Esophagus (tissue), 2 donors: ENCODE results near the gene MXRA7. TPM values are rescaled to one million over a fixed set of nuclear protein-coding genes. Genes with fewer than 3 reads are reported as not detected.

ENCODE experiments used
- H3K27ac ChIP-seq, 2 donors: one replicate each; pipeline ENCODE4 v1.5.1; 2013; ENCODE audit warnings: low read depth in 2 of 2, mild to moderate bottlenecking in 2 of 2, inconsistent platforms in 1 of 2, low read length in 1 of 2, moderate library complexity in 1 of 2
- H3K27me3 ChIP-seq, 2 donors: one replicate each; pipeline ENCODE4 v1.6.1; 2013; ENCODE audit warnings: low read length in 2 of 2, control low read depth in 1 of 2, mild to moderate bottlenecking in 1 of 2; ENCODE audit not compliant: insufficient read depth in 2 of 2, control insufficient read depth in 1 of 2
- H3K36me3 ChIP-seq, 2 donors: one replicate each; pipeline ENCODE4 v1.6.1; 2013; ENCODE audit warnings: low read length in 1 of 2; ENCODE audit not compliant: control insufficient read depth in 2 of 2, insufficient read depth in 2 of 2
- H3K4me1 ChIP-seq, 2 donors: one replicate each; pipeline ENCODE4 v1.6.1; 2013; ENCODE audit warnings: low read length in 1 of 2; ENCODE audit not compliant: control insufficient read depth in 2 of 2, insufficient read depth in 2 of 2
- H3K4me3 ChIP-seq, 2 donors: one replicate each; pipeline ENCODE4 v1.5.1; 2013; ENCODE audit warnings: low read length in 2 of 2, mild to moderate bottlenecking in 2 of 2, low read depth in 1 of 2, moderate library complexity in 1 of 2
- H3K9me3 ChIP-seq, 2 donors: one replicate each; pipeline ENCODE4 v1.6.1; 2013; ENCODE audit warnings: mild to moderate bottlenecking in 2 of 2, low read depth in 1 of 2, low read length in 1 of 2, moderate library complexity in 1 of 2; ENCODE audit not compliant: control insufficient read depth in 2 of 2, insufficient read depth in 1 of 2
- WGBS, 2 donors: extraction: QIAGEN DNeasy Blood & Tissue Kit; methylation state at CpG; one replicate each; pipeline ENCODE4 v1.1.7; 2013; 5-methylcytosine and 5-hydroxymethylcytosine counted together
- polyA plus RNA-seq, 2 donors: library from polyadenylated mRNA; stranded (reverse); fragments of 200-250 nt; gene quantifications; one replicate each; pipeline ENCODE4 v1.2.3, GENCODE V29; 2013
- donor health status: healthy with polysubstance abuse.
- donor health status: Bipolar disorder and iron deficiency.

Gene MXRA7
- polyA plus RNA-seq, 2 donors: 10.0 to 54.0 TPM

DNA sequence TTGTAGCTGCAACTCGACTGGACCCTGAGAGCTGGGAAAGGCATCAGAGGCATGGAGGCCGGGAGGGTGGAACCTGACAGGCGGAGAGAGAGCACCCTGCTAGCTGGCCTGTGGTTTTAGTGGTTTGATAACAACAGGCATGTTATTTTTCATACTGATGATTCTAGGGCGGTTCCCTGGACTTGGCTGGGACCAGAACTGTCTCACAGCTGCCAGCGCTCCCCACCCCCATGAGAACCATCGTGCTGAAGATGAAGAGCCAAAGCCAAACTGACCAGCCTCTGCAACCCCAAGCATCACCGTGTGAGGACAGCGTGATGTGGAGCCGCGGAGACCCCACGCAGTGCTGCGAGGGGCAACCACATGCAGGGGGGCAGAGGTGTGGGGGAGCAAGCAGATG is 28.5 kb downstream of the MXRA7 start:
- no peaks in the 10 kb centered on the region for H3K9me3 ChIP-seq
- H3K4me1 ChIP-seq: peaks cover 0 to 11% of the 10 kb centered on the region in 2 donors
- no peaks in the 10 kb centered on the region for H3K27me3 ChIP-seq
- no peak overlapping the region for H3K4me3 ChIP-seq
- H3K36me3 ChIP-seq: peaks cover 4 to 14% of the 10 kb centered on the region in 2 donors
- 70 to 75% methylated on average over 12 of the region's 12 CpGs for WGBS, 2 donors
- peak overlapping the region; percentile 17 to 58 for H3K27ac ChIP-seq

DNA sequence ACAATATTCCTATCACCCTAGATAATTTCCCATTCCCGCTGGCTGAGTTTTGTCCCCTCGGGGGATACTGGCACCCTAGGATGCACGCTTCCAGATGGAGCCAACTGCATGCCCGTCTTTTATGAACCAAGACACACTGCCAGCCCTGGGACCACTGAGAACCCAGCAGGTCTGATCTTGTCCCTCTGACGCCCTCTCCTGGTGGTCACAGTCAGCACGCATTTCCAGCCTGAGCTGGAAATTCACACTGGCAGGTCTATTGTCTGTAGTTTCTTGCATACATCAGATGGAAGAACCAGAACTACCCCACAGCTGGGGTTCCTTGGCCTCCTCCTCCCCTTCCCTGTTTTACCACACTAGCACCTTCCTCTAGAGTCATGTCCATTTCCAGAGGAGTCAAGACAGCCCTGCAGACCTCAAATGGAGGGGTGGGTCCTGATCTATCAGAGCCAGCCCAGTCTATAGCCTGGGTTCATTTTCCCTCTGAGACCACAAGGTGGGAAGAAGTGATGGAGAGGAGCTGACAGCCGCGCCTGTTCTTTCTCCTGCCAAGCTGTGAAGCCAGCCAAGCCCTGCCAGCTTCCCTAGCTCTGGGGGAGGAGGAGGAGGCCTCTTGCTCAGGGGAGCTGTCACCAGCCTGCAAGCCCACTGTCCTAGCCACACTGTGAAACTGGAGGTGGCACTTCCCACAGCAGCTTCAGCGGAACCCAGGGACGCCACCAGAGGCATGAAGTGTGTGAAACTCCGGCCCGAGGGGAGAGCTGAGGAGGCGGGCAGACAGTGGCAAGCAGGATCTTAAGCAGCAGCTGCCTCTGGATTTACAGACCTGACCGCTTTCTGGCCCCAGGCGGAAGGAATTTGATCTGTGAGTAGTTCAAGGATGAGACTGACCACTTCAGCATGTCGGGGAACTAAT is 29.3 kb downstream of the MXRA7 start:
- Histone ChIP-seq H3K4me1 (peaks cover 0 to 7% of the 10 kb centered on the region in 2 donors), H3K4me3 (no peak overlapping the region), H3K27ac (peak overlapping the region; percentile 17 to 58), H3K27me3 (no peaks in the 10 kb centered on the region), H3K9me3 (no peaks in the 10 kb centered on the region), H3K36me3 (peaks cover 4 to 14% of the 10 kb centered on the region in 2 donors)
- WGBS, 2 donors: 50 to 54% methylated on average over 16 of the region's 16 CpGs

DNA sequence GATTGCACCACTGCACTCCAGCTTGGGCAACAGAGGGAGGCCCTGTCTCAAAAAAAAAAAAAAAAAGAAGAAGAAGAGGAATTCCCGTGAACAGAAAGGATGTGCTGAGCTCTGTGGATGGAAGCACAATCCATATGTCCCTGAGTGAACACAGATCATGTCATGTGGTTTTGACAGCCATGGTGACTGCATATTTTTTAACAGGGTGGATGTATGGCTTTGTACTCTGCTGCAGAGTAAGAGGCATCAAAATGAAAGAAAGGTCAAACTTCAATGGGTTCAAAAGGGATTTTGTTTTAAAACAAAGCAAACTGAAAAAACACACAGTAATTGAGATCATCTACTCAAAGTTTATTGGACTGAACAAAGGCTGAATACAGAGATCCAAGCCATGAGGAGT is 31.5 kb downstream of the MXRA7 start:
- Histone ChIP-seq H3K9me3 (no peaks in the 10 kb centered on the region), H3K27me3 (no peaks in the 10 kb centered on the region), H3K4me3 (no peak overlapping the region), H3K4me1 (peaks cover 0 to 5% of the 10 kb centered on the region in 2 donors), H3K36me3 (peaks cover 4 to 12% of the 10 kb centered on the region in 2 donors), H3K27ac (no peak overlapping the region)
- 73 to 87% methylated on average over 1 of the region's 1 CpG for WGBS, 2 donors

DNA sequence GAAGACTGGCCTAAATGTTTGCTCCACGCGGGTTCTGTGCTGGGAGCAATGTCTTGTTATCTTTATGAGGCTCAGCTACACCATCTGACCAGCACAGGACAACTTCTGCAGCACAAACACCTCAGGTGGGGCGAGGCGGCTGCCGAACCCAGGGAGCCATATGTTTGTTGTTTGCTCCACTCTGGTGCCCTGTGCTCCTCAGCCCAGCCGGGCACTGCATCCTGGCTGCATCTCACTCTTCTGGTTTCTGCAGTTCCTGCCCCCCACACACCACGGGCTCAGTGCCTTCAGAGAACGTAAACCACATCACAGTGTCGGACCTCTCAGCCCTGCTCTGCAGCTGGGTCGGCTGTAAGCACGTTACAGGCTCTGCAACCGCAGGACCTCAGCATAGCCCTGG is 32.4 kb downstream of the MXRA7 start:
- 66 to 75% methylated on average over 12 of the region's 12 CpGs for WGBS, 2 donors
- H3K36me3 ChIP-seq: peaks cover 0 to 8% of the 10 kb centered on the region in 2 donors
- peaks cover 0 to 5% of the 10 kb centered on the region in 2 donors for H3K4me1 ChIP-seq
- no peaks in the 10 kb centered on the region for H3K27me3 ChIP-seq
- no peak overlapping the region for H3K27ac ChIP-seq
- no peaks in the 10 kb centered on the region for H3K9me3 ChIP-seq
- no peak overlapping the region for H3K4me3 ChIP-seq

DNA sequence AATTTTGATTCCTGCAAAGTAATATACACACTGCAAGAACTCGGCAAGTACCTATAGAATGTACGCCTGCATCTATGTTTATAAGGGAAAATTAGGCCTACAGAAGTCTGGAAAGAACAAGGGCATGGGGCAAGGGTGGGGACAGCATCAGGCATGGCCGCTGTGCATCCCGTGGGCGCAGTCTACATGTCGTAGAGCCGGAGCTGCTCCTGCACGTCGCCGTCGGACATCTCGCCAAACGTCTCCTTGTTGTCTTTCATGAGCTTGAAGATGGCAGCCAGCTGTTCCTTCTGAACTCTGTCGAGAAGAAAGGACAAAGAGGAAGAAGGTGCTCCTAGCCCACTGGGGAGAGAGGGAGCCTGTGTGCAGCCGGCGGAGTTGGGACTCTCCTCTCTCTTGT is 33.4 kb downstream of the MXRA7 start:
- Histone ChIP-seq H3K9me3 (no peaks in the 10 kb centered on the region), H3K4me1 (peaks cover 0 to under 1% of the 10 kb centered on the region in 2 donors), H3K27me3 (no peaks in the 10 kb centered on the region), H3K36me3 (peaks cover 0 to 3% of the 10 kb centered on the region in 2 donors), H3K27ac (peak overlapping the region in 1 of 2 donors; percentile 44), H3K4me3 (no peak overlapping the region)
- WGBS, 2 donors: 85 to 86% methylated on average over 16 of the region's 16 CpGs

DNA sequence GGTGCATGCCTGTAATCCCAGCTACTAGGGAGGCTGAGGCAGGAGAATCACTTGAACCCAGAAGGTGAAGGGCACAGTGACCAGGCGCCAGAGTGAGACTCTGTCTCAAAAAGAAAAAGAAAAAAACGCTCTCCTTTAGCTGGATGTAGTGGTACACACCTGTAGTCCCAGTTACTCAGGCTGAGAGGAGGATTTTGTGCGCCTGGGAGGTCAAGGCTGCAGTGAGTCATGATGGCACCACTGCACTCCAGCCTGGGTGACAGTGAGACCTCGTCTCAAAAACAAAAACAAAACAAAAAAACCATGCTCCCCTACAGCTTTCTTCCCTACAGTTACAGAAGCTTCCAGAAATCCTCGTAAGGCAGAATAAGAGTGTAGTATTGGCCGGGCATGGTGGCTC is 34.1 kb downstream of the MXRA7 start:
- H3K36me3 ChIP-seq: peaks cover 0 to 2% of the 10 kb centered on the region in 2 donors
- H3K27ac ChIP-seq: no peak overlapping the region
- no peak overlapping the region for H3K4me3 ChIP-seq
- H3K9me3 ChIP-seq: no peaks in the 10 kb centered on the region
- 89% methylated on average over 6 of the region's 6 CpGs for WGBS, 2 donors
- no peaks in the 10 kb centered on the region for H3K4me1 ChIP-seq
- H3K27me3 ChIP-seq: no peaks in the 10 kb centered on the region

DNA sequence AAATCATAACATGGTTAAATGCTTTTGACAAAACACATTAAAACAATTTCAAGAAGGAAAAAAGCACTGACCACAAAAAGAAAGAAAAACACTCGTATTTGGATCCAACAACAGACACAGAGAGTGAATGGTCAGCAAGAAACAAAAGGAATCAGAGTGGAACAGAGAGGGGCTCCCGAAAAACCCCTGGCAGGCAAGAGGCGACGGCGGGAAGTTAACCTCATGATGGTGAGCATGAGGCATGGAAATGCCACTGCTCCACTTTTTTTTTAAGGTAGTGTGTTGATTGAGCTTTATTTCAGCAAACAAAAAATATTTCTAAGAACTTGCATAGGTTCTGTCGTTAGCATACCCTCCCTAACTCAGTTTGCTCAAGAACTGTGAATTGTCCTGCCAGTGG is 35.1 kb downstream of the MXRA7 start:
- no peaks in the 10 kb centered on the region for H3K9me3 ChIP-seq
- H3K27me3 ChIP-seq: no peaks in the 10 kb centered on the region
- H3K4me1 ChIP-seq: no peaks in the 10 kb centered on the region
- no peak overlapping the region for H3K27ac ChIP-seq
- H3K4me3 ChIP-seq: no peak overlapping the region
- WGBS, 2 donors: 91 to 96% methylated on average over 6 of the region's 6 CpGs
- peaks cover 0 to 2% of the 10 kb centered on the region in 2 donors for H3K36me3 ChIP-seq

DNA sequence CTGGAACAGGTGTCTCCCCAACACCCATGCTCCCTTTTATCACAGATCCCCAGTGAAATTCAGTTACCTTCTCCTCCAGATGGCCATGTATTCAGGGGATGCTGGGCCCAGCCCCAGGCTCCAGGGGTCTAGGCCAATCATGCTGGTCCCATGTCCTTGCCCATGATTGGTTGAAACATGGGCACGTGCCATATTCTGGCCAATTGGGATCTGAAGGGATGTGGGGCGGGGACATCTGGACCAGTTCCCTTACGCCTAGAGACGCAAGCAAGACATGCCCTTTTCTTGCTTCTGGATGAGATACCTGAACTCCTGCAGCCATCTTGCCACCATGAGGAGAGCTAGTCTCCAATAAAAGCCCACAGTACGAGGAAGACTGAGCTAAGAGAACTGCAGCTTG is 36.2 kb downstream of the MXRA7 start:
- Histone ChIP-seq H3K4me3 (no peak overlapping the region), H3K36me3 (peaks cover 0 to 2% of the 10 kb centered on the region in 2 donors), H3K9me3 (no peaks in the 10 kb centered on the region), H3K27ac (peak overlapping the region in 1 of 2 donors; percentile 26), H3K4me1 (no peaks in the 10 kb centered on the region), H3K27me3 (no peaks in the 10 kb centered on the region)
- 97 to 98% methylated on average over 5 of the region's 5 CpGs for WGBS, 2 donors

DNA sequence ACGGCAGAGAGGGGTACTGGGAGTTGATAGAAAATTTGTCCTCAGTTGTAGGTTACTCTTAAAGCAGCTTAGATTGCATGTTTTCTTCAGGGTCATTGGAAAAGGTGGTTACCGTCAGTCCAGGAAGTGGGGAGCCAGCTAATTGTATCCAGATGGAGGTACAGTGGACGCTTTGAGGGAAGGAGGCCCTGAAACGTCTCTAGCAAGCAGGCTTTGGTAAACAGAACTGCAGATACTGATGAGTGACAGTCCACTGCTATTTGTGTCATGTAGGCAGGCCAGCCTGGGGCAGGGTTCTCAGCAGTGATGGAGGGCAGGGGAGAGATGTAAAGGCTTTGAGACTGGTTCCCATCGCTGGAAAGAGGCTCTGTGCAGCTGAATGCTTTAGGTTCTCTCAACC is 37.0 kb downstream of the MXRA7 start:
- 79 to 83% methylated on average over 5 of the region's 5 CpGs for WGBS, 2 donors
- H3K27ac ChIP-seq: no peak overlapping the region
- no peaks in the 10 kb centered on the region for H3K9me3 ChIP-seq
- no peaks in the 10 kb centered on the region for H3K4me1 ChIP-seq
- H3K36me3 ChIP-seq: peaks cover 0 to 2% of the 10 kb centered on the region in 2 donors
- no peak overlapping the region for H3K4me3 ChIP-seq
- no peaks in the 10 kb centered on the region for H3K27me3 ChIP-seq

DNA sequence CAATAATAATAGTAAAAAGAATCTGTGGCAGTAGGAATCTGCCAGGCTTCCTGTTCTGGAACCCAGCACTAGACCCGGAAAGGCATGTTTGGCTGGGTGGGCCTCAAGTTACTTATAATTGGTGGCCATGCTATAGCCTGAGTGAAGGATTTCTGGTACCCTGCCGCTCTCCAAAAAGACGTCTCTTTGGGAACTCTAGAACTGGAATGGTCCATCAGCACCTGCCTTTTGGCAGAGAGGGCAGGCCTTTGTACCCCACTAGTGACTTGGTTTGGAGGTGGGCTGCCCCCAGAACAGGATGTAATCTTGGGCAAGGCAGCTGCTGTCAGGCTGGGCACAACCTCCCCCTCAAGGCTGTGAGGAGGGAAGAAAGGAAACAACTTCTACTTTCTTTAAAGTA is 37.9 kb downstream of the MXRA7 start:
- WGBS, 2 donors: 80 to 90% methylated on average over 3 of the region's 3 CpGs
- peak overlapping the region in 1 of 2 donors; percentile 97 for H3K27ac ChIP-seq
- H3K27me3 ChIP-seq: no peaks in the 10 kb centered on the region
- no peaks in the 10 kb centered on the region for H3K9me3 ChIP-seq
- H3K4me1 ChIP-seq: peaks cover 0 to 3% of the 10 kb centered on the region in 2 donors
- no peaks in the 10 kb centered on the region for H3K36me3 ChIP-seq
- H3K4me3 ChIP-seq: no peak overlapping the region
